ENCODE measurements around the gene BRWD1.
"Not testable (repeated sequence)": the region's sequence is repeated elsewhere in the genome, so short reads cannot be mapped to it uniquely, and the experiment has no call there.

The BRWD1 gene

DNA sequence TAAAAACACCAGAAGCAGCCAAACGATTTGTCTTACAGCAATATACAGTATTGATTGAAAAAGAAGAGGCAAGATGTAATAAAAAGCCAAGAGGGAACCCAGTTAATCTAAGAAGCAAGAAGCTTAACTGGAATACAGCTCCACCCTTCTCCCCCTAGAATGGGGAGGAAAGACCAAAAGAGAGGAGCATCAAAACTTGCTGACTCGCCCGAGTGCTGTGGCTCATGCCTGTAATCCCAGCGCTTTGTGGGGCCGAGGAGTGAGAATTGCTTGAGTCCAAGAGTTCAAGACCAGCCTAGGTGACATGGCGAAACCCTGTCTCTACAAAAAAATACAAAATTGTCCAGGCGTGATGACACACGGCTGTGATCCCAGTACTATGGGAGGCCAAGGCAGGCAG lies 32.2 kb downstream of the BRWD1 start:
- DNase-seq, result no peak

DNA sequence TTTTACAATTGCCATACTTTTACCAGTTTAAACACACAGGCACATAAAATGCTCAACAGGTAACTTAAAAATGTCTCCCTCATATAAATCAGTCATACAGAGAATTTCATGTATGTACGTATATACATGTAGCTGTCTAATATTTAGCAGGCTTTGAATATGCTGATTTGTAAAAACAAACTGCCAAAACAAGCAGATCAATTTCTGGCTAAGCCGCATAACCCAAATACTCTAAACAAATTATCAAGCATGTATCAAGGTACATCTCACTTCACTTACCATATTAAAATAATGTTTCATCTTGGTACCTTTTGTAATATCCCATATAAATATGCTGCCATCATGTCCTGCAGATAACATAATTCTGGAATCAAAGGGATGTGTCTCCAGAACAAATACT lies 43.8 kb downstream of the BRWD1 start:
- DNase-seq, result no peak

DNA sequence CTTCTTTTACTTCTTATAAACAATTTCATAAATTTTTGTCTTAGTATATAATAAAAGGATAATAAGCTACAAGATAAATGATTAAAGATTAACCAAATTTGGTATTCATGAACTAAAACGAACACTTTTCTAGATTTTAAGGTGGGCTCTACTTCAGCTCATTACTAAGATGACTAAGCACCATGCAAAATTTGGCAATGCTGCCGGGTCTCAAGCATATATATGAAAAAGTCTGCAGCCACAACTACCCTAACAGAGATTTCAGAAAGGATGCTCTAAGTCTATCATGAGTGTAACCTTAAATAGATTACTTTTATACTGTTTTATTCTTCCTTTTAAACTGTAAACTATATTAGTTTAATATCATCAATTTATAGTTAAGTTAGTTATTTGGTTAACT lies 47.8 kb downstream of the BRWD1 start:
- DNase-seq, result no peak

DNA sequence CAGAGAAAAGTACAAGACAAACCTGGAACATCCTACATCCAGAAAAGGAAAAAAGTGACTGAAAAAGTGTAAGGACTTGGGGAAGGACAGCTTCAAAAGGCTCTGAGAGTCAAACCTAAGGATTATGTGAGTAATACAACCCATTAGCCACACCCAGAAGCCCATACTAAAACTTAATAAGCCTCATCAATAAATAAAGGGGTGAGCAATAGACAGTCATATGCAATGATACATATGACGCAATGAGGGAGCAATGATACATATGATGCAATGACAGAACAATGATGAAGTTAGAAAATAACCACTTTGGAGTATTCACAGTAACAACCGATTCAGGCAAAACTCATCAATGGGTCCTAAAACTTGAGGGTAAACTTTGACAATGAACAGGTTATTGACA lies 50.1 kb downstream of the BRWD1 start:
- DNase-seq, result no peak

DNA sequence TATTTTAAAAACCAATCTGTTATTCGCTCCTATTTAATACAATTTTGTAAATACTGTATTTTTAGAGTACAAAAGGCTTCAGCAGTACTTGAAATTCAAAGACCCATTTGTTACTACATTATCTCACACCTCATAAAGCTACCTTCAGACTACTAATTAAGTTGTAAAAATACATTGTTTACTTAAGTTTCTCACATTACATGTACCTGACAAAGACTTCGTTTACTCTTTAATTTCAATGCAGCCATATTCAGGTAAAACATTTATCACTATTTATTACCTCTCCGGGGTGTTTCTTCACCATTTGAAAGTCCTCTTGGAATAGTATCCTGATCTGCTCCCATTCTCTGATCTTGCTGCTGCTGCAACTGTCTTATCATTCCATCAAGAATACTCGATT lies 55.2 kb downstream of the BRWD1 start:
- DNase-seq, result no peak

DNA sequence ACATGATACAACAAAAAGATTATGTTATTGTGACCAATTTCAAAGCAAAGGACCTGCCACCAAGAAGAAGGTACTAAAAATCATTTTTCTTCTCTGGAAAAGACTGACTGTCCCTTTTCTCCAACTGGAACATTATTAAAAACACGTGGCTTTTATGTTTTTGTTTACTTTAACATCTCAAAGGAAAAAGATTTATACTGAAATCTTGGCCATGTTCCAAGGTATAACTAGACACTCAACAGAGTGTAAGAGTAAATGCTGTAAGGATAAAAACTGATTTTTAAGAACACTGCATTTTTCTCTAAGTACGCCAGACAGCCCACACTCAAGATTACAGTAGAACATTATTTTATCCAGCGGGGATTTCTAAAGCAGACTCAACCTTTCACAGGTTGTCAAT lies 62.1 kb downstream of the BRWD1 start:
- no peak for DNase-seq

DNA sequence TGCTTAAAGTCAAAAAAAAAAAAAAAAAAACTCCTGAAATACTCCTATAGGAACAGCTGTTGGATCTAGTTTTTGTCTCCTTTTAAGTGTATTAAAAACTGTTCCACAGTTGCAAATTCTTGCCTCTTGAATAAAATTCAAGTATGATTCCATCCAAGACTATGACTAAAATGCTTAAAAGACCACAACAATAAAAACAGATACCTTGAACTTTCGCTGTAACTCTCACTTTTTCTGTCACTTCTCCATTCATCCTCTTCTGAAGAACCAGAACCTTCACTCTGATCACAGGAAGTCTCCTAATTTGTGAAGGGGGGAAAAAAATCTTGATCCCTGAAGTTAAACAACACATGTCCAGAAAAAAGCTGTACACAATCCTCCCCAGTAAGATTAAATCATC lies 75.2 kb downstream of the BRWD1 start:
- no peak for DNase-seq

DNA sequence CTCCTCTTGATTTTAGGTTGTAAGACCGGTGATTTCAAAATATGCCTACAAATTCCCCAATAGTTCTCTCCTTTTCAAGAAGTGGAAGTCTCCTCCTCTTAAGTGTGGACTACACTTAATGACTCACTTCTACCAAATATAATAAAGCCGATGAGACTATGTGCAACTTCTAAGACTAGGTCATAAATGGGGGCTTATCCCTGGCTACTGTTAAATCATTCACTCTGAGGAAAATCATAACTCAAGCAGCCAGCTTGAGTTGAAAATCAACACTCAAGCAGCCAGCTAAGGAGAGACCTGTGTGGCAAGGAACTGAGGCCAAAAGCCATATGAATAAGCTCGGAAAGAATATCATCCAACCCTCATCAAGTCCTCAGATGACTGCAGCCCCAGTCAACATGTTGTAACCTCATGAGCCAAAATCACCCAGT lies 80.6 kb downstream of the BRWD1 start:
- no peak for DNase-seq

DNA sequence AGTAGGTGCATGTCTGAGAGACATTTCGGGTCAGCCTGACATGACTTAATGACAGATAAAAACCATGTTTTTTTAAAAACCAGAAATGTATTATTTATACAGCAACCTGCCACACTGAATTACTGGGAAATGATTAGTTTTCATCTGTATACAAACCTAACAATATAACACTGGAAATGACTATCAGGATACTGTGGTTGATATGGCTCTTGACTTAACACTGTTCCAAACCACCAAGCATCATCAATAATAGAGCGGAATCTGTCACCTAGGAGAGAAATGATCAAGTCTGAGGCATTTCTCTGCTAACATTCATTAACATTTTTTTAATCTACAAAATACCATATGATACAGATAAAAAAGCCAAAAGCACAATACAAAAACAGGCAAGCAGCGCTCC lies 88.5 kb downstream of the BRWD1 start:
- no peak for DNase-seq

DNA sequence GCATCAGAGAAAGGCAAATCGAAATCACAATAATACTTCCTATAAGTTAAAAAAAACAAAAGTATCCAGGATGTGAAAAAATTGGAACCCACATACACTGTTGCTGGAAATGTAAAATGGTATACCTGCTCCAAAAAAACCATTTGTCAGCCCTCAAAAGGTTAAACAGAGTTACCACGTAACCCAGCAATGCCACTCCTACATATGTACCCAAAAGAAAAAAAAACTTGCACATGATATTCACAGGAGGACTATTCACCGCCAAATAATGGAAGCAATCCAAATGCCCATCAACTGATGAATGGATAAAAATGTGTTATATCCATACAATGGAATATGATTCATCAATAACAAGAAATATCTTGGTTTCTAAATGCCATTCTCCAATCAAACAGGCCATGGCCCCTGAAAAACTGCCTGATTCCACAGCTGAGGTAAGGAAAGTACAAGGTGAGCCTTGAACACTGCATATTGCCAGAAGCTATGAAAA lies 91.4 kb downstream of the BRWD1 start:
- DNase-seq, result no peak

DNA sequence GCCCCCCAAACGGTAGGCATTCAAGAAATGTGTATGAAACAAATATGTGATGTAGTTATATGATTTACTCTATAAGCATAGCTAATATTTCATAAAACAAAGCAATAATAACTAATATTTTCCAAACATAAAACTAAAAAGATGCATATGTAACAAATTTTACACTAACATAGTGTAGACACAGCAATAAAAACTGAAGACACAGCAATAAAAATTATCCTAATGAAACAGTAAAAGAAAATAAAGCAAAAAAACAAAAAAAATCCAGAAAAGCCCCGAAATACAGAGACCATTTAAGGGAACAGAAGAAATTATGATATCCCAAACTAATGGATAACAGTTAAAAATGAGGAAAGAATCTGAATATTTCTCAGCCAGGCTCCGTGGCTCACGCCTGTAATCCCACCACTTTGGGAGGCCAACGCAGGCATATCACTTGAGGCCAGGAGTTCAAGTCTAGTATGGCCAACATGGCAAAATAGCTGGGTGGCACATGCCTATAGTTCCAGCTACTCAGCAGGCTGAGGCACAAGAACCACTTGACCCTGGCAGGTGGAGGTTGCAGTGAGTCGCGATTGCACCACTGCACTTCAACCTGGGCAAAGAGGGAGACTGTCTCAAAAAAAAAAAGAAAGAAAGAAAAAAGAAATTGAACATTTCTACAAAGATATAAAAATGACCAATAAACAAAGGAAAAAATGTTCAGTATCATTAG lies 92.0 kb downstream of the BRWD1 start:
- no peak for DNase-seq

DNA sequence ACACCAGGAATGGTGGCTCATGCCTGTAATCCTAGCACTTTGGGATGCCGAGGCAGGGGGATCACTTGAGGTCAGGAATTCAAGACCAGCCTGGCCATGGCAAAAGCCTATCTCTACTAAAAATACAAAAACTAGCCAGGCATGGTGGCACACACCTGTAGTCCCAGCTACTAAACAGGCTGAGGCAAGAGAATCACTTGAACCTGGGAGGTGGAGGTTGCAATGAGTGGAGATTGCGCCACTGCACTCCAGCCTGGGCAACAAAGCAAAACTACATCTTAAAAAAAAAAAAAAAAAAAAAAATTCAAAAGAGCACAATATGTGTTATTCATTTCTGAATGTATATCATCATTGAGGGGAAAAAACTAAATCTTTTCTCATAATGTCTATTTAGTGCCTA lies 92.6 kb downstream of the BRWD1 start:
- DNase-seq, result not testable (repeated sequence)

DNA sequence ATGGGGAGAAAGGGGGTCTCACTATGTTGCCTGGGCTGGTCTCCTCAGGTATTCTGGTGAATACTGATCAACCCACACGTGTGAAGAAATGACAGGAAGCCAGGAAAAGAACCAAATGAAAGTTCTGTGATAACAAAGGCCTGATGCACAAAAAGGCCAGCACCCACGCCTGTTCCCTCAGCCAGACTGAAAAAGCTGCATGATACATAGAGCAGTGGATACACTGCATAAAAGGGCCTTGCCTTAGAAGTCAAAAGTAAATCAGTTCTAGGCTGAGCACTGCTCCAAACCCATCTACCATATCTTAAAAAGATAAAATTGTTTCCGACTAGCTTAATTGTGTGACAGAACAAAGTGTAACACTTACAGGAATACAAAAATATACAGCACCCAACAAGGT lies 93.3 kb downstream of the BRWD1 start:
- DNase-seq, result no peak

DNA sequence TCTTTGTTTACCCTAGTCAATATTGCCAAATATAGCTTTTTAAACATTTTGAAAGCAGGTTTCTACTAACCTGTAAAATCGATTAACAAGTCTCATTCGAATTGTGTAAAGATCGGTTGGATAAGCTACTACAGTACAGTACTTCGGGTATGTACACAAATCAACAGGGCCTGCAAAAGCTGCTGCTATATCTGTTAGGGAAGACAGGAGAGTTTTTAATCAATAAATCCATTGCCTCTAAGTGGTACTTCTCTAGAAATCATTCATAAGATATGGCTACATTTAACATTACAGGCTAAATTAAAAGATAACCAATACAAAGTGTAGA lies 95.4 kb downstream of the BRWD1 start:
- DNase-seq, result no peak

DNA sequence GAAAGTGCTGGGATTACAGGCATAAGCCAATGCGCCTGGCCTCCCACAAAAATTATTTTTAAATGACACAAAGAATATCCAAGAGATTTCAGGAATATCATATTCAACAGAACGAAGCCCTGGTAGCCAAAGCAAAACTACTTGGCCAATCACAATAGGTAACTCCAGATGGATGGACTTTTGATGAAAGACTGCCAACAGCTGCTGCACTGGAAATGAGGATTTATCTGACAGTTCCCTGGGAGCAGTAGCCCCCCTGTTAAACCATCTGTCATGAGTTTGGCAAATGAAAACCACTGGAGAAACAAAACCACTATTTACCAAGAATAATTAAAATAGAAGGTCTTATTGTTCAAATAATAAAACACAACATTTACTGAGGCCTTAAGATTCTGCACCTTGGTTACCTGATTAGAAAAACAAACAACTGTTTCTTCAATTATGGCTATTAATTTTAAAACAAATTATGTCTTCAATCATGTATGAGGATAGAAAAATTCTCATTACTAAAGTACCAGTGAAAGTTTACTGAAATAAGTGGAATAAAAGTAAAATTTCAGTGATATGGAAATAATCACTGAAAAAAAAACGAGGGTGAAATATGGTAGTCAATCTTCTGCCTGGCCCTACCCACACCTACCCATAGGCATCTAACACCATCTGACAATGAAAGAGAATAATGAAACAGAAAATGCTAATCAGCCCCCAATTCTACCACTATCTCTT lies 95.9 kb downstream of the BRWD1 start:
- no peak for DNase-seq

DNA sequence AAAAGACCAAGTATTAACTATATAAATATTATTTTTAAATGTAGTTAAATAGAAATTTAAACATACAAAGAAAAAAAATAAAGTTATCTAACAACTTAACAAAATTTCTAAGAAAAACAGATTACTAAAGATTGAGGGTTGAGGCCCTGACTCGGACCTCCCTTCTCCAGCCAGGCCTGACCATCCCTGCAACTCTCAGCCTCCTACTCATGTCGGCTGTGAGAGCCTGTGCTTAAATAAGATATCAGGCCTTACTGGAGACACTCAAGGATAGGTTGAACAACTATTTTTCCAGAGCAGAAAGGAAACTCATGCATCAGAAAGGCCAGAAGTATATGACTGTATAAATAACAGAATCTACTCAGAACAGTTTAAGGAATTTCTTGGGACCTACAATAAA lies 97.1 kb downstream of the BRWD1 start:
- no peak for DNase-seq

DNA sequence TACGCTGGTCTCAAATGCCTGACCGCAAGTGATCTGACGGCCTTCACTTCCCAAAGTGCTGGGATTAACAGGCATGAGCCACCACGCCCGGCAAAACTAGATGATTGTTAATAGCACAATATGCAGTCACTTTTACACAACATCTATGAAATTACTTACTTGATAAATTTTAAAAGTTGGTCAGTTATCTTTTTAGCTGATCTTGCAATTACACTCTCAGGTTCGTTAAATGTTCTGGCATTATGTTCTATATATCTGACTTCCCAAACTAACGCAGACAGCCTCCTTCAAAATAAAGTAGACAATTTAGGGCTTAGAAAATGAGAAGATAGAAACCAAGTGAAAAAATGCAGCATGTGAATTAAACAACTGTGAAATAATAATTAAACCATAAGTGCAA lies 98.4 kb downstream of the BRWD1 start:
- DNase-seq, result no peak

DNA sequence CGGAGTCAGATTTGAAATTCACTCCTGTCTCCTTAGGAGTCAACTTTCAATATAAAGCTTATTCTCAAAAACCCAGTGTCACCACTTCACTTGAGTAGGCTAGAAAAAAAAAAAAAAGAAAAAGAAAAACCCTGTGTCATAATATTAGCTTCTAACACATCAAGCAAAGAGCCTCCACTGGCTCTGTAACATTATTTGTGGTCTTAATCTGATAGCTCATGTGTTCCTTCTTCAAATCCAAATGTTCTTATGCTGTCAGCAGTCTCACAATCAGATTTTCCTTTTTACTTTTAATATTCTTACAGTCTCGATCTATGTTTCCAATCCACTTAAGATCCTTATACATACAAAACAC lies 104.1 kb downstream of the BRWD1 start:
- no peak for DNase-seq

DNA sequence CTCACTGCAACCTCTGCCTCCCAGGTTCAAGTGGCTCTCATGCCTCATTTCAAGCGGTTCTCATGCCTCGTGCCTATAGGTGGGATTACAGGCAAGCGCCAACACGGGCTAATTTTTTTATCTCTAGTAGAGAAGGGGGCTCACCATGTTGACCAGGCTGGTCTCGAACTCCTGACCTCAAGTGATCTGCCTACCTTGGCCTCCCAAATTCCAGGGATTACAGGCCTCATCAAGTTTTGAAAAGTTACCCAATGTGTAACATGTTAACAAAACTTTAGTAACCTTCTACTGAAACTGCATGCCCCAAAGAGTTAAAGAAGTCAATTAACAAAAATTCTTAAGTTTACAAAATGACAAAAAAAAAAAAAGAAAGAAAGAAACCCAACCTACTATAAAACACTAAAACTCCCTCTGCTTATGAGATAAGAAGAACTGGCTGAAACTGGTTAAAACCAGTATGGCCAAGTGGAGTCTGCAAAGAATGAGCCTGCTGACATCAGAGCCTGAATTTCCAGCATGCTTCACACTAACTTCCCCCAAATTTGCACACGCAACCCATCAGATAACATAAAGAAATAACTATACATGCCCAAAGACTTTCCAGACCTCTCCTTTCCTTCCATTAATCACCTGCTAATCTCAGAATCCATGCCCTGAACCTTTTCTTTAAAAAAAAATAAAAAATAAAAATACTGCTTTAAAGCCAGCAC lies 104.7 kb downstream of the BRWD1 start:
- no peak for DNase-seq

DNA sequence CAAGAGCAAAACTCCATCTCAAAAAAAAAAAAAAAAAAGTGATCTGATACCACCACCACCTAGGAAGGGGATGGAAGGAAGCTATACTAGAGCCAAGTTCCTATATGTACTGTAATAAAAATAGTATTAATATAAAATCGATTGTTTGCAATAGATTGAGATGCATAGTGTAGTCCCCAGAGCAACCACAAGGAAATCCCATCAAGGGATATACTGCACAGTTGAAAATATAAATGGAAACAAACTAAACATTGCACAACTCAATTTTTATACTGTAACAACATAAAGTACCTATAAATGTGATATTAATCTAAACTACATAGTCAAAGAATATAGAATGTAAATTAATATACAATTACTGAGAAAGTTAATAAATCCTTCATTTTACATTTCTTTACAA lies 109.3 kb downstream of the BRWD1 start:
- no peak for DNase-seq

DNA sequence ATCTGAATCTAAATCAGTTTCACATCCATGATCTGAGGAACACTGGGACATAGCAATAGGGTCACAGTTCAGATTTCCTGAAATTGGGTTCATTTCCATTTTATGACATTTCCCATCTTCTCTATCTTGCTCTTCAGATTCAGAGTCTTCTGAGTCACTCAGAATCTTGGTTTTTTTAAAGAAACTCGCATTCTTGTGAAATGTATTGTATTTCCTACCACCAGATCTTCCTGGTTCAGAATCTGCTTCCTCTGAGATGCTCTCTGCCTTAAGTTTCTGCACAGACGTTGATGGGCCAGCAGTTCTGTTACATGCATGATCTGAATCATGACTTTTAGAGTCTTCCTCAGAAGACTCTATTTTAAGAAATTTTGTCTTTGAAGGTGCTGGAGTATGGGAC lies 114.6 kb downstream of the BRWD1 start:
- no peak for DNase-seq

DNA sequence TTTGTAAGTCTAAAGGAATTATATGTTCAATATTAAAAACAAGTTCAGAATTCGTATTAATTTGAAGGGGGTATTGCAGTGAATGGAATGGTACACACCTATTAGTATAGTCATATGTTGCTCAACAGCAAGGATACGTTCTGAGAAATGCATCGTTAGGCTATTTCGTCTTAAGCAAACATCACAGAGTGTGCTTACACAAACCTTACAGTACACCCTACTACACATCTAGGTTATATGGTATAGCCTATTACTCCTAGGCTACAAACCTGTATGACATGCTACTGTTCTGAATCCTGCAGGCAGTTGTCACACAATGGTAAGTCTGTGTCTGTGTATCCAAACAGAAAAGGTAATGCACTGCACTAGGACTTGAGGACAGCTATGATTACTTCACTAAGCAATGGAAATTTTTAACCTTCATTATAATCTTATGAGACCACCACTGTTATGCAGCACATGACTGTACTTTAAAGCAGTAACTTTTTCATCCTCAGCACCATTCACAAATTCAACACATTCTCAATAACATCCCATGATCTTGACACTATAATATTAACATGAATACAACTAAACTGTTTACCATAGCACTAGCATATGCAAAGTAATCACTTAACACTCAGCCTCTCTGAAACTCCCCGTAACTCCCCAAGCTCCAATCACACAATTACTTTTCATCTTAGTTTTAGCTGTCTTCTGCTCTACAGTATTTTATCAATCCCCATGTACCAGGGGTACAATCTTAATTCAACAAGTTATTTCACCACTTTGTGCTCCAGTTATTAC lies 115.8 kb downstream of the BRWD1 start:
- DNase-seq, result no peak

DNA sequence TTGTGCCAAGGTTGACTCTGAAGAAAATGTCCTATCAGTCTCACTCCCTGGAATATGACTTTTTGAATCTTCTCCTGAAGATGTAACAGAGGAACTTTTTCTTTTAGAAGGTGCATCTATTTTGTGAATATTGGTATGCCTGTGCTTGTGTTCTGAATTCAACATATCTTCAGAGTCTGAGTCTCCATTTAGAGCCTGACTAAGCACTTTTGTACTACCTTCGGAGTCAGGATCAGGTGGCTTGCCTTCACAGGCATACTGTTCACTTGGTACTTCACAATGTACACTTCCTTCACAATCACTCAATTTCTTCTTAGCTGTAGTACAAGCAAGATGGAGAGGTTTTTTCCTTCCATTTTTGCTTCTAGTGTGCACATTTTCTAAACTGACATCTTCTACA lies 116.6 kb downstream of the BRWD1 start:
- DNase-seq, result no peak

DNA sequence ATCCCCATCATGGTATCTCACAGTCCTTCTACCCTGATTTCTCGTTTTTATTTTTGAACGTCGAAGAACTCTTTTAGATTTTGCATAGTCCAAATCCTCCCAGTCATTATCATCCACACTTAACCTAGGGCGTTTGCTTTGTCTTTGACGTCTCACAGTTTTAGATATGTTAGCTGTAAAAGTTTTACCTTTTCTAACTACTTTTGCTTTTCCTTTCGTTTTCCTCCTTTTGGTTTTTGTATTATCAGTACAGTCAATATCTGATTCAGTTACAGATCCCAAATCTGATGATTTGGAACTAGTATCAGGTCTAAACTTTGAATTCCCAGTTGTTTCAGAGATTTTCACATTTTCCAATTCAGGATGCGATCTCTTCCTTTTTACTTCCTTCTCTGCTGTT lies 117.1 kb downstream of the BRWD1 start:
- no peak for DNase-seq
